CD4-positive, alpha-beta T cell treated with Interleukin-21 for 1 hour (primary cell): ENCODE measurements around the gene PNMA8A.
"Not testable (repeated sequence)": the region's sequence is repeated elsewhere in the genome, so short reads cannot be mapped to it uniquely, and the experiment has no call there.

Experiments used
- DNase-seq: peaks from one replicate; pipeline ENCODE4 v3.0.0-alpha.2; 2020

Gene PNMA8A, protein sequence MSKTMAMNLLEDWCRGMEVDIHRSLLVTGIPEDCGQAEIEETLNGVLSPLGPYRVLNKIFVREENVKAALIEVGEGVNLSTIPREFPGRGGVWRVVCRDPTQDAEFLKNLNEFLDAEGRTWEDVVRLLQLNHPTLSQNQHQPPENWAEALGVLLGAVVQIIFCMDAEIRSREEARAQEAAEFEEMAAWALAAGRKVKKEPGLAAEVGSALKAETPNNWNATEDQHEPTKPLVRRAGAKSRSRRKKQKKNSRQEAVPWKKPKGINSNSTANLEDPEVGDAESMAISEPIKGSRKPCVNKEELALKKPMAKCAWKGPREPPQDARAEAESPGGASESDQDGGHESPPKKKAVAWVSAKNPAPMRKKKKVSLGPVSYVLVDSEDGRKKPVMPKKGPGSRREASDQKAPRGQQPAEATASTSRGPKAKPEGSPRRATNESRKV

DNA sequence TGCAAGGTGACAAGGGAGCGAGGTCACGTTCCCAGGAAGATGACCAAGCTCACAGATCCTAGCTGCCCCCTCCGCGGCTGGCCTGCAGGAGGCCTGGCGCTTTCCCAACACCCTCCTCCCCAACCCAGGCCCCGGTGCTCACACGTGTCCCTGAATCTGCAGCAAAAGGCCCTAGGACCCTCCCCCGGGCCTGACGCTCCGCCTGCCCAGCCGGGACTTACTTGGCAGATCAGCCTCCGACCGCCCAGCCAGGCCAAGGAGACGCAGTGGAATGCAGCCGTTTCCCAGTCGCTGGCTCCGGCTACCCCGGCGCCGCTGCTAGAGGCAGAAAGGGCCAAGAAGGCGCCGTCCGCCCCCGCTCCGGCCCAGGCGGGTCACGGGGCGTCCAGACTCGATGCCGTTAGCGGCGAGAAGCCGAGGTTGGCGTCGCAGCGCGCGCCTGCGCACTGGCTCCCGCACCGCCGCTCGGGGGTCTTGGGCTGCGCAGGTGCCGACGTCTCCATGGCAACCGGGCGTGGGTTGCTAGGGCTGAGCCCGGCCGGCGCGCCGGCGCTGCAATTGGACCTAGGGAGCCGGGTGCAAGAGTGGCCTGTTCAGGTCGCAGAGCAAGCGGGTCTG lies at the start of gene PNMA8A:
TSS of gene PNMA8A (minus strand) at position 448 of the 618 bp plus-strand sequence. CDS start 528 bp downstream, outside the sequence.
- no peak for DNase-seq

DNA sequence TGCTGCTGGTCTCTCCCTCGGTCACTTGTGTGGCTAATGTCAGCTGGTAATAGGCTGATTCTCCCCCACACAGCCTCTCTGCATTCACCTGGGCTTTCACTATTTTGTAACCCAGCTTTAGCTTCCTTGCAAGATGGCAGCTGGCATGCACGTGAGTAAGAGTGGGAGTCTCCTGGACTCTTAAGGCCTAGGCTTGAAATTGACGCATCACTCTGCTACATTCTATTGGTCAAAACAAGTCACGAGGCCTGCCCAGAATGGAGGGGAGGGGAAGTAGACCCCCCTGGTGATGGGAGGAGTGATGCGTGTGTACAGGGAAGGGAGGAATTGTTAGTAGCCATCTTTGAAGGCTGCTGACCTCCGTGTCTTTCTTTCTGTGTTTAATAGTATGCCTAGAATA lies 49.3 kb upstream of the PNMA8A start:
- no peak for DNase-seq

DNA sequence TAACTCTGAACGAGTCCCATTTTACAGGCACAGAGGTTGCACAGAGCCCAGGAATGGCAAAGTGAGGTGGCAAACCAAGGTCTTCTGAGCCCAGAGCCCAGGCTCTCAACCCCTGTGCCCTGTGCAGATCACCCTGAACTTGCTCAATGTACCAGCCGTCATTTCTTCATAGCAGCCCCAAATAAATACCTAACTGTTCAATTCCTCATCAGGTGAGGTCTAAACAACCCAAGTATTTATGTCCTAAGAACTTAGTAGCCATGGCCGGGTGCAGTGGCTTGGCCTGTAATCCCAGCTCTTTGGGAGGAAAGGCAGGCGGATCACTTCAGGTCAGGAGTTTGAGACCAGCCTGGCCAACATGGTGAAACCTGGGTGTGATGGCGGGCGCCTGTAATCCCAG lies 46.1 kb upstream of the PNMA8A start:
- no peak for DNase-seq

DNA sequence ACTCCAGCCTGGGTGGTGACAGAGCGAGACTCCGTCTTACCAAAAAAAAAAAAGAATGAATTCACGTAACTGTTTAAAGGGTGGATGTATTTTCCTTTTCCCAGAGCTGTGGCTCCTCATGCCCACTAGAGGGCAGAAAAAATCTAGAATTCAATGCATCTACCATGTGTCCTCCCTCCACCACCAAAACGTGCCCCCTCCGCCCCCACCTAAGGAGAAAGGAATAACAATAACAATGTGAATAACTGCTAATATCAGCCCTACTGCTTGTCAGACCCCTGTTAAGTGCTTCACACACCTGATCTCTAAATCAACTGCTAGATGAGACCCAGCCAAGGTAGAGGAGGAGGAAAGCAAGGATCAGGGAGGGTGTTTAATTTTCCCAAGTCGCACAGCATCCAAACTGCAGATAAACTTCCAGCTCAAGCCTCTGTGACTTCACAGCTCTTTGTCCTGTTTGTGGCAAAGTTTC lies 44.6 kb upstream of the PNMA8A start:
- peak; percentile 53 for DNase-seq

DNA sequence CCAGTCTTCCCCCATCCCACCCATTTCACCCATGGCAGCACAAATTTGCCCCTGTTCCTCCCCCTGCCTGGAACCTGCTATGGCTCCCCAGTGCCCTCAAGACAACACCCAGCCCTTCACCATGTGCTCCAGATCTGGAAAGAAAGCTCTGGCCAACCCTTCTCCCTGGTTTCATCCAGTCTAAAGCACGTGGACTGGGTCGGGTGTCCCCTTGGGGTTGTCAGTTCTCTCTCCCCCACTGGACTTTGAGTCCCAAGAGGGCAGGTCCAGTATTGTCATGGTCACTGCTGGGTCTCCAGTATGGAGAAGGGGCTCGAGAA lies 43.9 kb upstream of the PNMA8A start:
- DNase-seq, result no peak

DNA sequence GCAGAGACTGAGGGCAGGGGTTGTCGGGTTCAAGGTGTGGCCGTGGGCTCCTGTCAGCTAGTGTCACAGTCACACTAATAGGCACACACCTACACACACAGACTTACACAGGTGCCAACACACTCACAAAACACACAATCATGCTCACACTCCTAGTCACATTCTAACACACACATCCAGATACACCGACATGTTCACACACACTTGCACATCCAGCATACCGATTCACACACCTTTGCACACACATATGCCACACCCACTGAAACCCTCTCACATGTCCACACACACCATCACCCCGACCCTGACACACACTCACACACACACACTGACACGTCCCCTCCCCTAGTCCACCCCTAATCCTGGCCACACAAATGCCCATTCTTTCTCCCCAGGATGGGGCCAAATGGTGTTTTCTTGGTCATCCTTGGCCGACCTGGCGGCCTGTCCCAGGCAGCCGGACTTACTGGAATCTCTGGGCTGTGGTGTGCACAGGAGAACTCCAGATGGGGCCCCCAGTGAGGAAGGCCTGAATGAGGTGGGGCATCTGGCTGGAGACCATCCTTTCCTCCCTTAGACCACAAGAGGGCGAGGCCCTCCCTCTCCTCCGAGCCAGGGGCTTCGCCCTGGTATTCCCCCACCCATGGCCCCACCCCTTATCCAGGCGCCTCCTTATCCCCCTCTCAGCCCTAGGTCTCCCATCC lies 43.4 kb upstream of the PNMA8A start:
- no peak for DNase-seq

DNA sequence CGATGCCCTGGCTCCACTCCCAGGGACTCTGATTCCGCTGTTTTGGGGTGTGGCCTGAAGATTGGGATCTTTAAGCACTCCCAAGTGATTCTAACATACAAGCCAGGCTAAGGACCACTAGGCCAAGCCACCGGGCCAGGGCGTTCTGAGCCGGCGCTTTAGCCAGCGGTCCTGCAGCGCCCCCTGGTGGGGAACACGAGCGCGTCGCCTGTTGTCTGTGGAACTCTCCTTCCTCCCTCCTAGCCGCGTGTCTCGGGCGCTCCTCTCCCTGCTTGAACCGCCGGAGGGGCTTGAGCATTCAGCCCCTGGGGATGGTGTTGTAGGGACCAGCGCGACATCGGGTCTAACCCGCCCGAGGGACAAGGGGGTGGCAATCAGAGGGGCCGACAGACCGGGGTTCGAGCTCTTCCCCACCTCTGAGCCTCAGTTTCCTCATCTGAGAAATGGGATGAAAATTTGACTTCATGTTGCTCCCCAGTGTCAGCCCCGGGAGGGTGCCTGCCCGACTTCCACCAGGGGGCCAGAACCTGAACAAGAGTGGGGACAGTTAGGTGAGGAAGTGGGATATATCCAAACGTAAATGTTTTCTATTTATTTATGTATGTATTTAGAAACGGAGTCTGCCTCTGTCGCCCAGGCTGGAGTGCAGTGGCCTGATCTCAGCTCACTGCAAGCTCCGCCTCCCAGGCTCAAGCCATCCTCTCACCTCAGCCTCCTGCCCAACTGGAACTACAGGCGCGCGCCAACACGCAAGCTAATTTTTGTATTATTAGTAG lies 42.3 kb upstream of the PNMA8A start:
- peak; percentile 72 for DNase-seq

DNA sequence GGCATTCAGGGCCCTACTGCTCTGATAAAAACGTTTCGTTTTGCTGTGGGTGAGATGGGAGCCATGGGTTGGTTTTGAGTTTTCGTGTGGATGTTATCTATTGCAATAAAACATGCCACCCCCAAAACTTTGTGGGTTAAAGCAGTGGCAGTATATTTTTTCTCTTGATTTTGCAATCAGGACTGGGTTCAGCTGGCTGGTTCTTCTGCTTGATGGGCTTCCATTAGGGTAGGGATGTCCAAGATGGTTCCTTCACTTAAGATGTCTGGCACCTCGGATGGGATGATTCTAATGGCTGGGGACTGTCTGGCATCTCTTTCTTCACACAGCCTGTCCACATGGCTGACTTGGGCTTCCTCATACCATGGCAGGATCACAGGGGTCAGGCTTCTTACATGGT lies 39.9 kb upstream of the PNMA8A start:
- no peak for DNase-seq

DNA sequence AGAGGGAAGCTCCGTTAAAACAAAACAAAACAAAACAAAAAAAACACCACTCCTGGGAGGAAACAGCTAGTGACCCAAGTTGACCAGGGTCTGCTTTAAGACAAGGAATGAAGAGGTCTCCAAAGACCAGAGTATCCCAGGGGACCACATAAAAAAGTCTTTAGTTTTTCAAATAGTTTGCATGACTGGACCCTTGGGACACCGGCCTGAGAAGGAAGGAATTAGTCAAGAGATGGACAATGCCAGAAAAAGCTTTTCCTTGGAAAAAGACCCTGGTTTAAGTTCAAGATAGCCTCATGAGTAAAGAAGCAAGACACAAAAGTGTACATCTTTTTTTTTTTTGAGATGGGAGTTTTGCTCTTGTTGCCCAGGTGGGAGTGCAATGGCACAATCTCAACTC lies 36.8 kb upstream of the PNMA8A start:
- no peak for DNase-seq

DNA sequence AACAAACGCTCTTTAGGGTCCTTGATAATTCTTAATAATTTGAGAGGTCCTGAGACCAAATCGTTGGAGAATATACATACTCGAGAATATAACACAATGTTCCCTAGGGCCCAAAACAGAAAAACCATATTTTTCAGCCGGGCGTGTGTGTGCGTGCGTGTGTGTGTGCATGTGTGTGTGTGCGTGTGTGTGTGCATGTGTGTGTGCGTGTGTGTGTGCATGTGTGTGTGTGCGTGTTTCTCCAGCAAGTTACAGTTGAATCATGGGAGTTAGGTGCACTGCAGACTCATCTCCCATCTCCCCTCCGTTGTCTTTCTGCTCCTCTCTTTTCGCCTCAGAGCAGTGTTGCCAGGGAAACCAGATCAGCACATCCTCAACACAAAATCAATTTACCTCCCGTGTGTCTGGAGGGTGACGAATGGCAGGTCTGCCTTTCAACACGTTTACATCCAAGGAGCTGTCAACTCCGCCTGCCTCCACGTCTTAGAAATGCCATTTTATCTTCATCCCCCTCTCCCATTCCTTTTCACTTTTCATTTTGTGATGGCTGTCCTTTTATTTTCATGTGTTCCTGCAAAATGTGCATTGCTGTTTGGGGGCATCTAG lies 32.6 kb upstream of the PNMA8A start:
- DNase-seq, result no peak

DNA sequence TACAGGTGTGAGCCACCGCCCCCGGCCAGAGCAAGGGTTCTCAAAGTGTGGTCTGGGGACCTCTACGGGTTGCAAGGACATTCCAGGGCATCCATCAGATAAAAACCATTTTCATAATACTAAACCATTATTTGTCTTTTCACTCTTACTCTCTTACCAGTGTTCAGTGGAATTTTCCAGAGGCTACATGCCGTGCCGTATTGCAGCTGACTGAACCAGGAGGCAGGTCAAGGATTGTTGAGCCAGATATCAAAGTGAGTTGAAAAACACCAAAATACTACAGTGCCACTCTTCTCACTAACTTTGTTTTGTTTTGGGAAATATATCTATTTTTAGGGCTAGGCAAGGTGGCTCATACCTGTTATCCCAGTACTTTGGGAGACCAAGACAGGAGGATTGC lies 31.5 kb upstream of the PNMA8A start:
- no peak for DNase-seq

DNA sequence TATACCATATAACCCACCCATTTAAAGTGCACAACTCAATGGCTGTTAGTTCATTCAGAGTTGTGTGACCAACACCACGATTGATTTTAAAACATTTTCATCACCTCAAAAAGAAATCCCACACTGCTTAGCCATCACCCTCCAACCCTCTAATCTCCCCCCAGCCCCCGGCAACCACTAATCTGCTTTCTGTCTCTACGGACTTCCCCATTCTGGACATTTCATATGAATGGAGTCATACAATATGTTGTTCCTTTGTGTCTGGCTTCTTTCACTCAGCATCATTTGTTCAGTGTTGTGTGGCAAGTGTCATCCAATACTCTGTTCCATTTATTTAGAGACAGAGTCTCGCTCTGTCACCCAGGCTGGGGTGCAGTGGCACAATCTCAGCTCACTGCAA lies 28.3 kb upstream of the PNMA8A start:
- no peak for DNase-seq

DNA sequence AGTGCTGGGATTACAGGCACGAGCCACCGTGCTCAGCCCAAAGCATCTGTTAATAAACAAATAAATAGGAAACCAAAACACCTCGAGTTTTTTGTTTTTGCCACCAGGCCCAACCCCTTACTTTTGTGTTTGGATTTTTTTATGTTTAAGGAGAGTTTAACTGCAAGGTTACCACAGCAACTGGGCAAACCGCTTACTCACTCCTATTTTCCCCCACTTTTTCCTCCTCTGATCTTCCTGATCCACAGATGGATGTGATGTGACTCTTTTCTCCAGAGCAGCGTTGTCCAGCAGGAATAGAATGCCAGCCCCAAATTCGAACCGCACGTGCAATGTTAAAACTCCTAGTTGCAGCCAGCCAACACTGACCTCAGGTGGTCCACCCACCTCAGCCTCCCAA lies 26.4 kb upstream of the PNMA8A start:
- DNase-seq, result no peak

DNA sequence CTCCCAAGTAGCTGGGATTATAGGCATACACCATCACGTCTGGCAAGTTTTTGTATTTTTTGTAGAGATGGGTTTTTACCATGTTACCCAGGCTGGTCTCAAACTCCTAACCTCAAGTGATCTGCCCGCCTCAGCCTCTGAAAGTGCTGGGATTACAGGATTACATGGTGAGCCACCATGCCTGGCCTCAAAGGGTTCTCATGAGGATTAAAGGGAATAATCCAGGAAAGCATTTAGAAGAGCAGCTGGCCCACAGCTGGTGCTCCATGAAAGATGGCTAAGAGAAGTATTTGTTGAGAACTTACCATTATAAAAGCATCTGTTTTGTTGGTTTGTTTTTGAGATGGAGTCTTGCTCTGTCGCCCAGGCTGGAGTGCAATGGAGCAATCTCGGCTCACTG lies 25.5 kb upstream of the PNMA8A start:
- DNase-seq, result not testable (repeated sequence)

DNA sequence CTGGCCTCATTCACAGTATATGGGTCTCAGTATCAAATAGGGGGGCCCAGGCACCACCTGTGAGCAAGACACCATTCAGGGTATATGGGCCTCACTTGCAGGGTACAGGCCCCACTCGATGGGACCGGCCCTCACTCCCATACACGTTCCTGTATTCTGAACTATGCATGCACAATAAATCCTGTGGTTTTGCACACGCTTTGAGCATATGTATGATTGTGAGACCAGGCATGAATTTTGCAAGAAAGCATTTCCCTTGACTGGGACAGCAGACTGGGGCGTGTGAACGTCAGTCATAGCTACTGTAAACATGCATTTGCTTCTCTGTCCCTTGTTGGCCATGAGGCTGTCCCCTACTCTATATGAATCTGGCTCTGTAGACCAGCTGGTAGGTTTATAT lies 24.9 kb upstream of the PNMA8A start:
- DNase-seq, result no peak

DNA sequence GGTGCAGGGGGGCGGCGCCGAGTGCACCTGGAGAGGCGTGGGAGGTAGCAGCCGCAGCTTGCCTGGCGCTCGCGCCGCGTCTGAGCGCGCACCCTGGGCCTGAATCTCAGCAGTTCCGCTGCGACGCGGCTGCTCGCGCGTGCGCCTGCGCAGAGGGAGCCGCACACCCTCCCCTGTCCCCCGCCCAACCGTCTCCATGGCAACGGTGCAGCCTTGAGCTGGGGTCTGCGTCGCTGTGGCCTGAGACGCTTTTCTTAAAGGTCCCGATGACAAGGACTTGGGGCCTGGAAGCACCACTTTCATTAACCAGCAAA lies 24.4 kb upstream of the PNMA8A start, which contains the start of gene PNMA8B:
TSS of gene PNMA8B (minus strand) at position 82 of the 314 bp plus-strand sequence. CDS start 402 bp downstream, outside the sequence.
- DNase-seq, result peak; percentile 31

DNA sequence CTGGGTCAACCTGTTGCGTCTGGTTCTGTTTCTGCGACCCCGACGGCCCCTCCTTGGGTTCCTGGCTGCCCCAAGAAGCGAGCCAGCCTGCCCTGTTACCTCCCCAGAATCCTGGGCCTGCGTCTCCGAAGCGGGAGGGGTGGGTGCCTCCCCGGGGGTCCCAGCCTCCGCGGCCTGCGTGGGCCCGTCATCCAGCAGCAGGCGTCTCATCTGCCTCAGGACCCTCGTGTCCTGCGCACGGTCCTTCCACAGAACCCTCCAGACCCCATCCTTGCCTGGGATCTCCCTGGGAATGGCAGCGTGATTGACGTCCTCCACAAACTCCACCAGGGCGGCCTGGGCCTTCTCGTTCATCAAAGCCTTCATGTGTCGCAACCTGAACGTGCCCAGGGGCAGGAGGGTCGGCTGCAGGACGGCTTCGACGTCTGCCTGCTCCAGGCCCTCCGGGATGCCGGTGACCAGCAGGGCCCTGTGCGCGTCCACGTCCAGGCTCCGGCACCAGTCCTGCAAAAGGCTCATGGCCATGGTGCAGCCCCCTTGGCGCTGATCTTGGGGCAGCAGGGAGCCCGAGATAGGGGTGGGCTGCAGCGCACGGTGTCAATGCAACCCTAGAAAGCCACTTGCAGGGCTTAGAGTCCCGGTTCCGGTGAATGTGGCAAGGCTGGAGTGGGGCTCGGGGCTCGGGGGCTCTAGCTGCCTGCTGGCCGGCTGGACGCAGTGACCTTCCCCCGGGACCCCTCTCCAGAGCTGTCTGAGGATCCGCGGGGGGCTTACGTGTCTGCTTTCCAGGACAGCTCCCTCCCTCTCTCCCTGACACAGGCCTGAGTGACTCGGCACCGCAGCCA lies 23.8 kb upstream of the PNMA8A start:
- DNase-seq, result no peak

DNA sequence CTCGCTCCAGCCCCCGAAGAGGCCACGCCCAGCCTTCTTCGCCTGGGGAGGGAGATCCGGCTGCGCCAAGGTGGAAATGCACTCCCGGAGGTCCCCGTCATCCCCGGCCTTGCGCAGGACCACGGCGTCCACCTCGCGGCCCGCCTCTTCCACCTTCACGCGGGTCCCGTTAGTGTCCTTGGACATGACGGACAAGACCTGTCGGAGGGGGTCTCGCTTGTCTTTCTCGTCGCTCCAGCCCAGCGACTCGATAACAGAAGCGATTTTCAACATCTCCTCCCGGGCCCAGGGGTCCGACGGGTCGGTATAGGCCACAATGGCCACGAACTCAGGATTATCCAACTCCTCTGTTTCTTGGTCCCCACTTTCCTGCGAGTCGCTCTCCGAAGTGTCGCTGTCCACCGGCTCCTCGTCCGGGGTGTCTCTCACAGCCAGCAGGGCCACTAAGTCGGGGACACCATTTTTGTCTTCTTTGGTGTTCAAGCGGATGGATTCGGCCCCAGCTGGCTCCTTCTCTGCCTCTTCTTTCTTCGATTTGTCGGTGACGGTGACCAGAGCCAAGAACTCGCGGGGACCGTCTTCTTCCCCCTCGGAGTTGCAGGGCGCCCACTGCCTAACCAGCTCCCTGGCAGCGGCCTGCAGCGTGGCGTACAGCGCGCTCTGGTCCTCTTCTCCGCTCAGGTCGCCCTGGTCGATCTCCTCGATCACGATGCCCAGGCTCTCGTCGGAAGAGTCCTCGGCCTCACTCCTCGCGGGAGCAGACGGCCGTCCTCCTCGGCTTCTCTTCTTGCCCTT lies 23.0 kb upstream of the PNMA8A start:
- no peak for DNase-seq

DNA sequence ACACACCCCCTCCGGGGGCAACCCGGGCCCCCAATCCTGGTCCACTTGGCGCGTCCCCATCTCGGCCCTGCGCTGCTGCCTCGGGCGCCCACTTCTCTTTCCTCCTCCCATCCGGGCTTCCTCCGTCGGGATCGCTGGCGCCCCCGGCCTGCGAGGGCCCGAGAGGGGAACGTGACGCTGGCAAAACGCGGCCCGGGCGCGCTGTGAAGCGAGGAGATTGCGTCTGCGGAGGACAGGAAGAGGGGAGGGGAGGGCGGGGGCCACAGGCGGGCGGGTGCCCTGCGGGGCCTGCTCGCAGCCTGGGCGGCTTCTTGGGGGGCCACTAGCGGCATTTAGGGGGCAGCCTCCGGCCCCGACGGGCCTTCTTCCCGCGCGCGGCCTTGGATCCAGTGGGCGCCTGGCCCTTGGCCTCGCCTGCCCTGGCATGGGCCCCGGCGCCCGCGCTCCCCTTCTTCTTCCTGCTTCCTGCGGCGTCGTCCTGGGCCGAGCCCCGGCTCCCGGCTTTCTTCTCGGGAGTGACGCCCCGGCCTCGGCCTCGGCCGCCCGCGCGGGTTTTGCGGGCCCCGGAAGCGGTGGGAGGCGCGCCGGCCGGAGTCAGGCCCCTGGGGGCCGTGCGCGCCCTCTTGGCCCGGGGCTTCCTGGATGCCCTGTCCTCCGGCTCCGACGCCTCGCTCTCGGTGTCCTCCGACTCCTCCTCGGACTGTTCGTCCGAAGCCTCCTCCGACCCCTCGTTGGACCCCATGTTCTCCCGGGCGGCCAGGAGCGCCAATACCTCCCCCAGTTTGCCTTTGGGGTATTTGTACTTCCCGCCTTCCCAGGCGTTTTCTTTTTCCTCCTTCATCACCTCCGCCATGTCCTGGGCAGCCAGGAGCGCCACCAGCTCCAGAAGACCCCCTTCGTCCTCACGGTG lies 22.1 kb upstream of the PNMA8A start:
- DNase-seq, result peak; percentile 15

DNA sequence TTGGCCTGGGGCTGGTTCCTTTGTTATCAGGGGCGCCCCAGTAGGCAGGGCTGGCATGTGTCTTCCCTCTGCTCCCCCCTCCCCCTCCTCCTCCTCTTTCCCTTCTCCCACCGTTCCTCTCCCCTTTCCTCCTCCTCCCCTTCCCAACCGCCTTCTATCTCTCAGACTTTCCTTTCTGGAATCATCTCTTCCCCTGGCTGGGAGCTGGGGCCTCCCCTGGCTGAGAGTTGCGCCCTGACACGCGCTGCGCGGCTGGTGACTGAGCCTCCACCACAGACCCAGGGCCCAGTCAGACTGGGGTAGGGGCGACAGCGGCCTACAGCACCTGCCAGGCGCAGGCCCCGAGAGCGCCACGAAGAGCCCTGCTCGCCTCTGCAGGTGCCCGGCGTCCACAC lies 21.5 kb upstream of the PNMA8A start:
- DNase-seq, result no peak
